ENCODE measurements around the gene SHANK3.
"Not testable (repeated sequence)": the region's sequence is repeated elsewhere in the genome, so short reads cannot be mapped to it uniquely, and the experiment has no call there.

Gene SHANK3

DNA sequence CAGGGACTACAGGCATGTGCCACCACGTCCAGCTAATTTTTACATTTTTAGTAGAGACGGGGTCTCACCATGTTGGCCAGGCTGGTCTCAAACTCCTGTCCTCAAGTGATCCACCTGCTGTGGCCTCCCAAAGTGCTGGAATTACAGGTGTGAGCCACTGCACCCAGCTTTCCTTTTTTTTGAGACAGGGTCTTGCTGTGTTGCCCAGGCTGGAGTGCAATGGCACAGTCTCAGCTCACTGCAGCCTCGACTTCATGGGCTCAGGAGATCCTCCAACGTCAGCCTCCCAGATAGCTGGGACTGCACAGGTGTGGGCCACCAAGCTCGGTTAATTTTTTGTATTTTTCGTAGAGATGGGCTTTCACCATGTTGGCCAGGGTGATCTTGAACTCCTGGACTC is 18.0 kb upstream of the SHANK3 start:
- DNase-seq, result not testable (repeated sequence)

DNA sequence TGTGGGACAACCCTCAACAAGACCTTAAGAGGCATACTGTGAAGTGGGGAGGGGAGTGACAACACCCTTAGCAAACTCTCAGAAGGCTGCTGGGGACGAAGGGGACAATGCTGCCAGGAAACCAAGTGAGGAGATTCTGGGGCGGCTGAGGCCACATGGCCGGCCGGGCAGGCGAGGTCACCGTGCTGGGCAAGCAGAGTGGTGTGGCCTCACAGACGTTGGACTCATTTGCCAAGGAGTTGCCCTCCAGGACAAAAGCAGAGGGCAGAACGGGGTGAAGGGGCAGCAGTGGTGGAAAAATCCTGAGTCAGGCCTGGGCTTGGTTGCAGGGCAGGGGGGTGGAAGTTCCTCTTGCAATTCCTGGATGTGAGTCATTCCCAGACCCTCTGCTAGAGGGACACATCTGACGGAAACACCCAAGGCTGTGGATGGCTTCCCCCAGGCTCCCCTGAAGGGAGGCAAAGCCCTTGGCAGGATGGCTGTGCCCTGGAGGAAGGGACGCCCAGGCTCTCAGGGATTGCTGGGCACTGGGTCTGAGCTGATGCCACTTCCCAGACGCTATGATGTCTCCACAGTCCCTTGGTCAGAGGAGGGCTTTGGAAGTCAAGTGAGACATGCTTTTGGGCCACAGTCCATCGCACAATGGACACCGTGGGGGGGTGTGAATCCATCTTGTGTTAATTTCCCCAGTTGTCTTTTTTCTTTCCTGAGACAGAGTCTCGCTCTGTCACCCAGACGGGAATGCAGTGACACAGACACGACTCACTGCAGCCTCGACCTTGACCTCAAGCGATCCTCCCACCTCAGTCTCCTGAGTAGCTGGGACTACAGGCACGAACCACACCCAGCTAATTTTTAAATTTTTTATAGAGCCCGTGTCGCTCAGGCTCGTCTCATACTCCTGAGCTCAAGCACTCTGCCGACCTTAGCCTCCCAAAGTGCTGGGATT is 16.2 kb upstream of the SHANK3 start:
- DNase-seq, result no peak

DNA sequence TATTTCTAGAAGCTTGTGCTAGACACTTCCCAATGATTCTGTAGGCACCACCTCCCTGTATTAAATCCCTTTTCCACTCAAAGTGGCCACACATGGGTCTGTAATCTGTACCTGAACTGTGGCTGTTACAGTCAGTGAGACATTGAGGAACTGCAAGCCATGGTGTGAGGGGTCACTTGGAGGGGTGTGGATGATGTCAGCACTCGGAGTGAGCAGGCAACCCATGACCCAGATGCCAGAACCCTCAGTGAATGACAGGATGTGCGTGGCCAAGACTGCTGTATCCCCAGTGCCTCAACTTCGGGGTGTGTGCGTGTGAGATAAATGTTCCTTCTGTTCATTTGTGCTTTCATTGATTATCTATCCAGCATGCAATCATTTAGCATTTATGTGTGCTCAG is 14.7 kb upstream of the SHANK3 start:
- no peak for DNase-seq

DNA sequence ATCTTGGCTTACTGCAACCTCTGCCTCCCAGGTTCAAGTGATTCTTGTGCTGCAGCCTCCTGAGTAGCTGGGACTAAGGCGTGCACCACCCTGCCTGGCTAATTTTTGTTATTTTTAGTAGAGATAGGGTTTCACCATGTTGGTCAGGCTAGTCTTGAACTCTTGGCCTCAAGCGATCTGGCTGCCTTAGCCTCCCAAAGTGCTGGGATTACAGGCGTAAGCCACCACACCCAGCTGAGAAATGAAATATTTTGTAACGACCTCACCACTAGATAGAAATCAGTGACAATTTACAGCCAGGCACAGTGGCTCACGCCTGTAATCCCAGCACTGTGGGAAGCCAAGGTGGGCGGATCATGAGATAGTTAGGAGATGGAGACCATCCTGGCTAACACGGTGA is 12.9 kb upstream of the SHANK3 start:
- DNase-seq, result not testable (repeated sequence)

DNA sequence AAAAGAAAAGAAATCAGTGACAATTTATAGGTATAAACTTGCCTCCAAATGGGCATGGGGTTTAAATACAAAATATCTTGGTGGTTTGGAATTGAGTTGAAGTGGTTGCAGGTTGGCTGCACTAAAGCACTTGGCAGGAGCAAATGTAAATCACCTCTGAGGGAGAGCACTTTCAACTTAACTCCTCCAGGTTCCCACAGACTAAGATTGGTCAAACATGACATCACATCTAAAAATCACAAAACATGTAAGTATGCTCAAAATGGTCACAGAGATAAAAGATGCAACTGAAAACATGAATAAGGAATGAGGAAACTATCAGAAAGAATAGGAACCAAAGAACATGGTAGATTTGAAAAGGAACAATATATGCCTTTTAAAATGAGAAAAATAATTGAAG is 12.3 kb upstream of the SHANK3 start:
- DNase-seq, result no peak

DNA sequence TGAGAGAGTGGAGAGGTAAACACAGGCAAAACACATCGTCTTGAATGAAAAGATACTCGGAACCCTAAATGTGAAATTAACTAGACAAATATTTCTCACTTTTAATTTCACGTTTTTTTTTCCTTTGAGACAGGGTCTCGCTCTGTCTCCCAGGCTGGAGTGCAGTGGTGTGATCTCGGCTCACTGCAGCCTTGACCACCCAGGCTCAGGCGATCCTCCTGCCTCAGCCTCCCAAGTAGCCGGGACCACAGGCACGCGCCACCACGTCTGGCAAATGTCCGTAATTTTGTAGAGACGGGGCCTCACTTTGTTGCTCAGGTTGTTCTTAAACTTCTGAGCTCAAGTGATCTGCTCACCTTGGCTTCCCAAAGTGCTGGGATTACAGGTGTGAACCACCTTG is 7.4 kb upstream of the SHANK3 start:
- no peak for DNase-seq

DNA sequence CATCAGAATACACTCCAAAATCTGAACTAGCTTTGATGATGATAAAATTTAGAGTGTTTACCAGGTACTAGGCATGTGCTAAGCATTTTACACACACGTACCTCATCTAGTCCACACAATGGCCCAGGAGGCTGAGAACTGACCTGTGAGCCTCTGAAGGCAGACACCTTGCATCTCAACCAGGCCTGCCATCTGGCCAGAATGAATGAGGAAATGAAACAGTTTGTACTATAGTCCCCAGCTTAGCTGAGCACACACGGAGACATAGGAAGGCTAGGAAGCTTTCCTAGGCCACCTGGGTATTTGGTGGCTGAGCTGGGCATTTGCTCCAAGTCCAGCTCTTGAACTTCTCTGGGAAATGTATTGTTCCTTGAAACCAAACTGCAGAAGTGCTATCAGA is 6.9 kb upstream of the SHANK3 start:
- no peak for DNase-seq

DNA sequence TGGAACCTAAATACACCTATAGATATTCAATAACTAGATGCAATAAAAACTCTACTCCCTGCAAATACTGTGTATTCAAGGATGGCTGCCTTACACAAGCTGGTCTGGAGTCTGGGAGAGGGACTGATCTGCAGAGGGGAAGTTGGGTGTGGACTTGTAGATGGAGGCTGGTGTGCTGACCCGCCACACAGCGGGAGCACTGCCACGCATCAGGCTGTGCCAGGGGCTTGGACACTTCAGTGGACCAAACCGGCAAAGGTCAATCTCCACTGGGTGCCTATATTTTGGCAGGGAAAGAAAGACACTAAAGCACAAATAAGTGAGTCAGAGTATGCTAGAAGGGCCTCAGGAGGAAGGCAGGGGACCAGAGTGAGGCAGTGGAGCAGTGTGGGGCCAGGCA is 2.1 kb upstream of the SHANK3 start:
- no peak for DNase-seq

DNA sequence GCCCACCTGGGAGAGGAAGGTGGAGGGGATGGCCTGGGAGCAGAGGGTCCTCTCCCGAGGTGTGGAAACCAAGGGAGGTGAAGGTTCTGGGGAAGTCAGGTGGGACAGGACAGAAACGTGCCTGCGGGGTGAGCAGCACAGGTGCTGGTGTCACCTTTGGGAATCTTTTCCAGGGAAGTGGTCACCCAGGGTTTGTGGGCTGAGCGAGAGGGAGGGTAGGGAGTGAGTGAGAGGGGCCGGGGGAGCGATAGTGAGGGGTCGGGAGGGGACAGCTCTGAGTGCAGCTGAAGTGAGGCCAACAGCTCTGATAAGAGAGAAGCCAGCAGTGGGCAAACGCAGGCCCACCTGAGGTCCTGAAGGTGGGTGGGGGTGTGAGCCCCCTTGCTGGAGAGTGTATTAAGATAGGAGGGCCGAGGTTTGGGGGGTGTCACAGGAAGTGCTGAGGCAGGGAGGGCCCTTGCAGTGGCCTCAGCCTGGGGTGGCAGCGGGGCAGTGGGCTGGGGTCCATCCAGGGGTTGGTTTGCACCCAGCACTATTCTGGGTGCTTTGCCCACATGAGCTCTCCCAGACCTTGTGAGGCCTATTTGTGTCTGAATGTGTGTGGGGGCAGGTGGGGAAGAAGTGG is 1.6 kb upstream of the SHANK3 start:
- DNase-seq, result no peak

DNA sequence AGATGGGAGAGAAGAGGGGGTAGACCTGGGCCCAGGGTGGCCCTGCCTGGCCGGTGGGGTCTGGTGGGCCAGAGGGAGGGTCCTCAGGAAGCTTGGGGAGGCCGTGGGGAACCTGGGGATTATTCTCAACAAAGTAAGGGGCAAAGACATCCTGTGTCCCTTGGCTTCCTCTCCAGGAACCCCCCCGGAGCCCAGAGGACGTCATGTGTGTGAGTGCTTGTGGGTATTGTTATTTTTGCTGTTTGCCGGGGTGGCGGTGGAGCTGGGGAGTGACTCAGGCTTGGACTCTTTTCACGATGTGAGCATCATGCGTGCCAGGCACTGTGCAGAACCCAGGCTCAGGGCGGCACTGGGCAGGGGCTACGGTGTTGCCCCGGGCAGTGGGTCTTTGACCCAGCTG is 982 bp upstream of the SHANK3 start:
- DNase-seq, result no peak

DNA sequence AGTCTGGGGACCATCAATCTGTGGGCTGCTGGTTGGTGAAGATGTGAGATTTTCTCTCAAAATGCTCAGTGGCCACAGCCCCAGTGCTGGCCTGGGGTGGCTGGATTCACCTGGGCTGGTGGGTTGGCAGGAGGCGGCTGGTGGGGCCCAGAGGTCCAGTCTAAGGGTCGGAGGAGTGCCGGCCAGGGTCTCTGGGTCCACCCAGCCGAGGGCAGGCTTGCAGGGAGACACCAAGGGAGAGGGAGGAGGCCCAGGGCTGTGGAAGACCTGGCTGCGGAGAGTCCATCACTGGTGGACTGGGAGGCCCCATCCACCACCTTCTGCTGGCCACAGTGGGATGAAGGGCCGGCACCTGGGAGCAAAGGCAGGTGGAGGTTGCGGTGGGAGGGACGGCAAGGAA is 582 bp upstream of the SHANK3 start:
- no peak for DNase-seq

DNA sequence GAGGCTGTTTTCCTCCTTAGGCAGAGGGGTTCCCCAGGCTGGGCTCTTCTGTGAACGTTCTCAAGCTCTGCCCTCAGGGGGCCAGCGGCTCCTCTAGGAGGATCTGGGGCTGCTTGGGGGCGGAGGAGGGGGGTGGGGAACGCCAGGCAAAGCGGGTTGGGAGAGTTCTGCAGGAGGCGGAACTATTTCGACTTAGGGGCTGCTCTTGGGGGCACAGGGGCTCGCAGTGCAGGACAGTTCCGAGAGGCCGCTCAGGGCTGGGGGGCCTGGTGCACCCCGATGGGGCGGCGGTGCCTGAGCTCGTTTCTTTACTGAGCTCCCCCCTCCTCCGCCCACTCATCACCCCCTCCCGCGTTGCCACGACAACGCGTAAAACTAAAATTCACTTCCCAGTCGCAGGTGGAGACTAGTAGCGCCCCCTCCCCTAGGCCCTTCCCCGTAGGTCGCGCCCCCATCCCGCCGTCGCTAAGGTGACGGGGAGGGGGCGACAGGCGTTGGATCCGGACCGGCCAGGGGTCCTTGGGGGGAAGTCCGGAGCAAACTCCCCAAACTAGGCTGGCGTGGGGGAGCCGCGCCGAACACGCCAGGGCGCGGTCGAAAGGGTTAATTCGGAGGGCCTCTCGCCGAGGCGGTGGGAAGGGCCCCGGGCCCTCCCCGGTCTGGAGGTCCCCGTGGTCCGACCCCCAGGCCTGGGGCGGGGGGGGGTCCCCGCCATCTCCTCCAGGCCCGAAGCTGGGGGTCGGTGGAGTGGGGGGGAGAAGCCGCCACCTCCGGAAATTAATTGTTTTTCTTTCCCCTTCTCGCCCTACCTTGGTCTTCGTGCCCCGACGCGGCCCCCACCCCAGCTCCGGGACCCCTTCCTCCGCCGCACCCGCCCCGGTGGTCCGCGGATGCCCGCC is 857 bp downstream of the SHANK3 start:
- no peak for DNase-seq

DNA sequence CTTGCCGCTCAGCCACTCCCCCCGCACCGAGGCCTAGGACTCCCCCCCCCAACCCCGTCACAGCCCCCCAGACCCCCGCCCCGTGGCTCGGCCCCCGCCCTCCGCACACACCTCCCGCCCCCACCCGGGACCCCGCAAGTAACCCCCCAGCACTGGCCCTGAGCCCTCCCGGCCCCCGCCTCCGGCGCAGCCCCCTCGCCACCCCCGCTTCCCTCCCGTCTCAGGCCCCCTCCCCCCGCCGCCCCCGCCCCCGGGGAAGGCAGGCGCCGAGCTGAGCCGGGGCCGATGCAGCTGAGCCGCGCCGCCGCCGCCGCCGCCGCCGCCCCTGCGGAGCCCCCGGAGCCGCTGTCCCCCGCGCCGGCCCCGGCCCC is 1.5 kb downstream of the SHANK3 start:
- DNase-seq, result no peak

DNA sequence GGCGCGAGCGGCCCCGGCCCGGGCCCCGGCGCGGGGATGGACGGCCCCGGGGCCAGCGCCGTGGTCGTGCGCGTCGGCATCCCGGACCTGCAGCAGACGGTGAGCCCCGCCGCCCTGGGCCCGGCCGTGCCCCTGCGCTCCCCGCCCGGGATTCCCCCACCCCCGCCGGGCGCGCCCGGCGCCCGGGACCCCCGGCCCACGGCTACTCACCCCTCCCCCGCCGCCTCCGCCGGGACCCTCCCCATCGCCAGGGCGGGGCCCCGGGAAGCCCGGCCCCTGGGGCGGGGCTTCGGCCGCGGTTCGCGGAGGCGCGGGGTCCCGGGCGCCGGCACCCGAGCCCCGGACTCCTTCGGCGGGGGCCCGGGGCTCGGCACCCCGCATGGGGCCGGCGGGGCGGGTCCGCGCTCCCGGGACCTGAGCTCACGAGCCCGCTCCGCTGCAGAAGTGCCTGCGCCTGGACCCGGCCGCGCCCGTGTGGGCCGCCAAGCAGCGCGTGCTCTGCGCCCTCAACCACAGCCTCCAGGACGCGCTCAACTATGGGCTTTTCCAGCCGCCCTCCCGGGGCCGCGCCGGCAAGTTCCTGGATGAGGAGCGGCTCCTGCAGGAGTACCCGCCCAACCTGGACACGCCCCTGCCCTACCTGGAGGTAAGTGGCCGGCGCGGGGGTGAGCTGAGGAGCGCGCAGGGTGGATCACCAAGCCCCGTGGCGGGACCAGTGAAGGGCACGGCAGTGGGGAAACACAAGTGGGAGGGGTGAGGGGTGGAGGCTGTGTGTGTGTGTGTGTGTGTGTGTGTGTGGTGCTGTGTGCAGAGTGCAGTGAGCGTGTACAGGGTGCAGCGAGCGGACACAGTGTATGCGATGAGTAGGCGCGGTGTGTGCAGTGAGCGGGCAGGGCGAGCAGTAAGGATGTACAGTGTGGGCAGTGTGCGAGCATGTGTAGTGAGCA is 2.3 kb downstream of the SHANK3 start:
- no peak for DNase-seq

DNA sequence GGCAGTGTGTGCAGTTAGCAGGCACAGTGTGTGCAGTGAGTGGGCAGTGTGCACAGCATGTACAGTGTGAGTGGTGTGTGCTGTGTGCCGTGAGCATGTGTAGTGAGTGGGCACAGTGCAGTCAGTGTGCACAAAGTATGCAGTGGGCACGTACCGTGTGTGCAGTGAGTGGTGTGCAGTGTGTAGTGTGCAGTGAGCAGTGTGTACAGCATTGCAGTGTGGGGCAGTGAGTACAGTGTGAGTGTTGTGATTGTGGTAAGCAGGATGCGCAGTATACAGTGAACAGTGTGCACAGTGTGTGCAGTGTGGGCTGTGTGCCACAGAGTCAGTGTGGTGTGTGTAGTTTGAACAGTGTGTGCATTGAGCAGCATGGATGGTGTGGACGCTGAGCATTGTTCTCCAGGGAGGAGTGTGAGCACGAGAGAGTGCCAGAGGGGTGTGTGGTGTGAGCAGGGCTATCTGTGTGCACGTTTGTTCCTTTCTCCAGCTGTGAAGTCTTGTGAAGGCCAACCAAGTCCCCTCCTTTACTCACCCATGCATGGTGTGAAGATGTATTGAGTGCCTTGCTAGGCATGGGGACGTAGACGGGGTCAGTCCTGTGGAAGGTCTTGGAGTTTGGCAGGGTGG is 3.0 kb downstream of the SHANK3 start:
- DNase-seq, result no peak

DNA sequence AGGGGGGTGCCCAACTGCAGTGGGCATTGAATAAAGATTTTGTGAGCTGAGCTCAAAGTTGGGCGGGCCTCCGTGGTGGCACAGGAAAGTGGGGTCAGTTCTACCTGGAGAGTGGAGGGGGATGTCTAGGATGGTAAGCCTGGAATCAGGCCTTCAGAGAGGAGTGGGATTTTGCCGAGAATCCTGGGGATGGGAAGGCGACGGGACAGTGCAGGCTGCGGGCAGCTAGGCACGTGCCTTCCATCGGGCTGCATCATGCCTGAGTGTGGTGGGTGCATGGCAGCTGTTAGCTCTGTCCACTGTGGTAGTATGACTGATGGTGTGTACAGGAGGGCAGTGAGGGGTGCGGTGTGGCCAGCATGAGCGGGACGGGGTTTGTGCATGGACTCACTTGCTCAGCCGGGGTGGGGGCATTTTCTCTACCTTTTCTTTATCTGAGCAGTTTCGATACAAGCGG is 3.6 kb downstream of the SHANK3 start:
- no peak for DNase-seq

DNA sequence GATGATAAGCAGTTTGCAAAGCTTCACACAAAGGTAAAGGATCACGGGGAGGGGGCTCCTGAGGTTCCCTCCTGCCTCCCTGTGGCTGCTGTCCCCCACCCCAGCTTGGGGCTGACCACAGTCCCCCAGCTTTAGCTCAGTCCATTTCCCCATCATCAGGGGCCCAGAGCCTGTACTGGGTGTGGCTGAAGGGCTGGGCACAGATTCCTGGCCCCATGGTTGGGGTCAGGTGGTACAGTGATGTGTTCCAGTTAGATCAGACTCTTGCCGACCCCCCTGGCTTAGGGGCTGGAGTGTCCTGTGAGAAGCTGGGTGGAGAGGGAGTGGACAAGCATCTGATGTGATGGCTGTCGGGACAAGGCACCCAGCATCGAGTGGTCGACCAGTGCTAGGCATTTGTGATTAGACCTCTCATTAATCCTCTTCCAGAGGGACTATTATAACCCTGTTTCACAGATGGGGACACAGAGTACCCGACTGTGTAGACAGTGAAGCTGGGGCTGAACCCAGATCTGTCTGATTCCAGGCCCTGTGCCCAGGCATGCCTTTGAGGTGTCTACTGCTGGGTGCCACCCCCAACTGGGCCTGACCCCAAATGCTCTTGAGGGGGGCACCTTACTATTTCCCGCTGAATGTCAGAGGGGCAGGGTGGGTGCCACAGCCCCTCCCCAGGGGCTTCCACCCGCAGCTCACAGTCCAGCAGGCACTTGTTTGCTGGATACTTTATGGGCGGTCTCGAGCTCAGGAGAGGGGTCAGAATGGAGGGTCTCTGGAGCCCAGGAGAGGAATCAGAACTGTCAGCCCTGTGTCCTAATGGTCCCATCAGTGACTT is 4.3 kb downstream of the SHANK3 start:
- DNase-seq, result no peak

DNA sequence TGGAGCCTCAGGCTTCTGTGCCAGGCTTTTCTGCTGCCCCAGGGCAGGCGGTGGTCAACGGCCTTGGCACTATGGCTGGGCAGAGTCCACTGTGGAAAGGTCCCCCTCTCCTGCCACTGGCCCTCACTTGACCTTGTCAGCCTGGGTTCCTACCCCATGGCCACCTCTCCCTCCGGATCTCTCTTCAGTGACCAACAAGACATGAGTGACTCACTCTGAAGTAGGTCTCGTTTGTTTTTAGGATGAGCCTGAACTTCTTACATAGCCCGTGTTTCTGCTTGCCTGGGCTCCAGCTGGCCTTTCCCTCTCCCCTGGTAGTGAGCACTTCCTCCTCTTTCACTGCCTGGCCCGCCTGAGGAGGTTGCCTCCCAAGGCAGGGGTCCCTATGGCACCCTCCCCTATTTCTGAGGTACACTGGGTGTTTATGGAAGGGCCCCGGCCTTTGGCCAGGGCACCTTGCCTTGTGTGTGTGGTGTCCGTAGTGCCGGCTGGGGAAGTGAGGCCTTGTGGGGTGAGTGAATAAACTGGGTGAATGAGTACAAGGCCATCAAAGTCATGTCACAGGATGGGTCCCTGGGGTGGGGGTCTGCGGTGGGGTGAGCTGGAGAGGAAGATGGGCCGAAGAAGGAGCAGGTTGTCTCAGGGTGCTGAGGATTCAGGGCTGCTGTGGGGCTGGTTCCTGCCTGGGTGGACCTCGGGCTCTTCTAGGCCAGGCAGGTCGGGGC is 5.0 kb downstream of the SHANK3 start:
- DNase-seq, result no peak

DNA sequence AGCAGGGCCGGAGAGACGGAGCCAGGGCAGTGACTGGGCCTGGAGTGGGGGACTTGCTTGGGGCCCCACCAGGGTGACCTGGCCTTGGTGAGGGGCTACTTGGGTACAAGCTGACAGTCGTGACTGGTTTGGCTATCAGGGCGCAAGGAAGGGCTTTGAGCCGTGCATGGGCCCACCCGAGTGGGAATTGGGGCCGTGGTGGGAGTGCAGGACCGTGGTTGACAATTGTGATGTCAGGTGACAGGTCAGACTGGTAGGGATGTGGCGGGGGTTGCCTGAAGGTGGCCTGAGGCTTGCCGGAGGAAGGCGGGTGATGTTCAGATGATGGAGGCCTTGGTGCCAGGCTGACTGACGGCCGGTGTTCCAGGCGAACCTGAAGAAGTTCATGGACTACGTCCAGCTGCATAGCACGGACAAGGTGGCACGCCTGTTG is 5.6 kb downstream of the SHANK3 start:
- no peak for DNase-seq
